Natural killer cell (primary cell): Measurements from ENCODE around the gene DDX4. TPM values are rescaled to one million over a fixed set of nuclear protein-coding genes. Genes with fewer than 3 reads are reported as not detected.

ENCODE experiments used
- ATAC-seq, 3 donors: fragments of 150-1000 bp in 2 of 3; fragments of 200-7000 bp in 1 of 3; cut with Tn5 transposase; 1 replicate in 1 of 3; 2 replicates in 2 of 3; pipeline ENCODE4 v1.10.0; 2021; ENCODE audit warnings: mild to moderate bottlenecking in 2 of 3, moderate library complexity in 2 of 3
- DNase-seq, 2 donors: peaks; one replicate each; pipeline versions ENCODE4 v3.0.0 to v3.0.0-alpha.2; 2013 to 2021; ENCODE audit warnings: mixed read lengths in 1 of 2
- H3K27ac ChIP-seq: one replicate; pipeline ENCODE4 v1.5.1; 2013; ENCODE audit warnings: mild to moderate bottlenecking, low read length
- H3K27me3 ChIP-seq: one replicate; pipeline ENCODE4 v1.6.1; 2013; ENCODE audit warnings: low read length; ENCODE audit not compliant: control insufficient read depth, insufficient read depth
- H3K36me3 ChIP-seq: one replicate; pipeline ENCODE4 v1.6.1; 2013; ENCODE audit warnings: low read length; ENCODE audit not compliant: control insufficient read depth, insufficient read depth
- H3K4me1 ChIP-seq: one replicate; pipeline ENCODE4 v1.6.1; 2013; ENCODE audit warnings: low read length; ENCODE audit not compliant: control insufficient read depth, insufficient read depth
- H3K4me3 ChIP-seq: one replicate; pipeline ENCODE4 v1.5.1; 2013; ENCODE audit warnings: low read length
- H3K9me3 ChIP-seq: one replicate; pipeline ENCODE4 v1.6.1; 2013; ENCODE audit warnings: low read length; ENCODE audit not compliant: control insufficient read depth, insufficient read depth
- H3K27ac Mint-ChIP-seq, 2 donors: one replicate each; pipeline ENCODE4 v1.8.0; 2022; ENCODE audit warnings: mild to moderate bottlenecking in 2 of 2, mixed read lengths in 2 of 2, moderate library complexity in 1 of 2
- H3K27me3 Mint-ChIP-seq, 2 donors: one replicate each; pipeline ENCODE4 v1.8.0; 2022; ENCODE audit warnings: low read depth in 2 of 2, mixed read lengths in 2 of 2
- H3K36me3 Mint-ChIP-seq: one replicate; pipeline ENCODE4 v1.8.0; 2022; ENCODE audit warnings: mixed read lengths
- H3K4me1 Mint-ChIP-seq, 2 donors: one replicate each; pipeline ENCODE4 v1.8.0; 2022; ENCODE audit warnings: mixed read lengths in 2 of 2
- H3K4me3 Mint-ChIP-seq: one replicate; pipeline ENCODE4 v1.8.0; 2022; ENCODE audit warnings: mild to moderate bottlenecking, moderate library complexity, mixed read lengths
- H3K9me3 Mint-ChIP-seq, 2 donors: one replicate each; pipeline ENCODE4 v1.8.0; 2022; ENCODE audit warnings: mixed read lengths in 2 of 2
- CTCF ChIP-seq: fragments of 200-600 bp; IDR thresholded peaks from one replicate; pipeline ENCODE4 v1.8.0; 2022; ENCODE audit warnings: antibody characterized with exemption
- WGBS: methylation state at CpG from one replicate; pipeline ENCODE4 v1.1.7; 2013; ENCODE audit warnings: missing lambda C conversion rate; ENCODE audit not compliant: insufficient coverage; 5-methylcytosine and 5-hydroxymethylcytosine counted together
- intact Hi-C: fragments of 100-400 bp; cut with micrococcal nuclease; formaldehyde crosslinking; loops from one replicate; pipeline ENCODE4 v1.14.2; 2022
- total RNA-seq, 4 donors: library from RNA; stranded (reverse); fragments of 120-200 nt in 1 of 4; gene quantifications; one replicate each; pipeline versions ENCODE4 v1.2.3 to v1.2.4, GENCODE V29; 2013 to 2022

Gene DDX4
- total RNA-seq, 3 donors from 2014 or later (not counting 1 experiment from before 2014, with no cell fraction given) = not detected

- peaks cover 4% of the 10 kb centered on the region for H3K27me3 ChIP-seq
- H3K9me3 ChIP-seq = no peaks in the 10 kb centered on the region
- no peaks in the 10 kb centered on the region for H3K36me3 ChIP-seq
- DNase-seq (peak in 1 of 2 donors; percentile 52), ATAC-seq (peak; percentile 9 to 70 (median 65))
- no peaks in the 10 kb centered on the region for H3K9me3 Mint-ChIP-seq
- 22% methylated on average over 5 of the region's 5 CpGs for WGBS
- TF ChIP-seq CTCF = no peak
- no peak overlapping the region for H3K27ac ChIP-seq
- intact Hi-C loops = no loop called here
- no peak overlapping the region for H3K4me3 Mint-ChIP-seq
- H3K4me1 Mint-ChIP-seq = peaks cover 4 to 15% of the 10 kb centered on the region in 2 donors
- H3K27ac Mint-ChIP-seq = no peak overlapping the region
- no peak overlapping the region for H3K4me3 ChIP-seq
- H3K4me1 ChIP-seq = peaks cover 20% of the 10 kb centered on the region
- H3K36me3 Mint-ChIP-seq = no peaks in the 10 kb centered on the region
- H3K27me3 Mint-ChIP-seq = peaks cover 5% of the 10 kb centered on the region in 2 donors
Observed at GRCh38 chr5:55856516-55857246, 118.8 kb downstream of the DDX4 start.

- WGBS = 91% methylated on average over 3 of the region's 4 CpGs
- no peak overlapping the region for H3K27ac Mint-ChIP-seq
Observed at GRCh38 chr5:55857247-55857640, 119.4 kb downstream of the DDX4 start.

GRCh38 chr5:55858104-55858503, 120.2 kb downstream of the DDX4 start:
- H3K4me3 Mint-ChIP-seq = no peak overlapping the region
- no peaks in the 10 kb centered on the region for H3K36me3 ChIP-seq
- intact Hi-C loops = no loop called here
- H3K4me1 ChIP-seq = peaks cover 20% of the 10 kb centered on the region
- no peak for TF ChIP-seq CTCF
- no peaks in the 10 kb centered on the region for H3K9me3 Mint-ChIP-seq
- WGBS = 80% methylated on average over 1 of the region's 2 CpGs
- peaks cover 3 to 5% of the 10 kb centered on the region in 2 donors for H3K27me3 Mint-ChIP-seq
- no peak overlapping the region for H3K27ac Mint-ChIP-seq
- peaks cover 4 to 15% of the 10 kb centered on the region in 2 donors for H3K4me1 Mint-ChIP-seq
- no peaks in the 10 kb centered on the region for H3K36me3 Mint-ChIP-seq
- H3K27ac ChIP-seq = no peak overlapping the region
- DNase-seq (no peak), ATAC-seq (no peak)
- peaks cover 4% of the 10 kb centered on the region for H3K27me3 ChIP-seq
- no peak overlapping the region for H3K4me3 ChIP-seq
- no peaks in the 10 kb centered on the region for H3K9me3 ChIP-seq

More at GRCh38 chr5:55857247-55857640, 119.4 kb downstream of the DDX4 start:
- H3K9me3 ChIP-seq = no peaks in the 10 kb centered on the region
- ATAC-seq (no peak), DNase-seq (no peak)
- no peaks in the 10 kb centered on the region for H3K36me3 ChIP-seq
- Mint-ChIP-seq H3K36me3 (no peaks in the 10 kb centered on the region), H3K4me3 (no peak overlapping the region), H3K4me1 (peaks cover 4 to 15% of the 10 kb centered on the region in 2 donors), H3K9me3 (no peaks in the 10 kb centered on the region), H3K27me3 (peaks cover 3 to 5% of the 10 kb centered on the region in 2 donors)
- H3K27ac ChIP-seq = no peak overlapping the region
- H3K27me3 ChIP-seq = peaks cover 4% of the 10 kb centered on the region
- no peak for TF ChIP-seq CTCF
- peaks cover 20% of the 10 kb centered on the region for H3K4me1 ChIP-seq
- intact Hi-C loops = no loop called here
- H3K4me3 ChIP-seq = no peak overlapping the region
